Activated CD4-positive, alpha-beta T cell treated with anti-CD3 and anti-CD28 coated beads, Interleukin-2, amount 10 ng/mL, durations not matched to agents 7 days and 5 days (primary cell): ENCODE measurements around the gene CHN2. TPM values are rescaled to one million over a fixed set of nuclear protein-coding genes. Genes with fewer than 3 reads are reported as not detected.

ENCODE experiments used
- CTCF ChIA-PET: fragments of 350-600 bp; sonication (Branson Sonifier 250); formaldehyde crosslinking; loops from one replicate; lab custom pipeline; 2021; ENCODE audit warnings: antibody characterized with exemption; lab: Charles Lee
- POLR2A ChIA-PET: fragments of 350-600 bp; sonication (Branson Sonifier 250); formaldehyde crosslinking; loops from one replicate; lab custom pipeline; 2021; ENCODE audit warnings: antibody characterized with exemption; lab: Charles Lee
- DNase-seq: peaks from one replicate; pipeline ENCODE4 v3.0.0-alpha.2; 2020
- H3K27ac Mint-ChIP-seq: one replicate; pipeline ENCODE4 v1.8.0; 2021; ENCODE audit warnings: mild to moderate bottlenecking, moderate library complexity, mixed read lengths
- H3K27me3 Mint-ChIP-seq: one replicate; pipeline ENCODE4 v1.8.0; 2021; ENCODE audit warnings: mixed read lengths
- H3K36me3 Mint-ChIP-seq: one replicate; pipeline ENCODE4 v1.8.0; 2021; ENCODE audit warnings: low read depth, mixed read lengths
- H3K4me1 Mint-ChIP-seq: one replicate; pipeline ENCODE4 v1.8.0; 2021; ENCODE audit warnings: mixed read lengths
- H3K4me3 Mint-ChIP-seq: one replicate; pipeline ENCODE4 v1.8.0; 2021; ENCODE audit warnings: mild to moderate bottlenecking, moderate library complexity, mixed read lengths
- H3K9me3 Mint-ChIP-seq: one replicate; pipeline ENCODE4 v1.8.0; 2021; ENCODE audit warnings: mixed read lengths
- total RNA-seq, 2 experiments: library from RNA; stranded (reverse); gene quantifications; one replicate each; pipeline ENCODE4 v1.2.3, GENCODE V29; 2021

The CHN2 gene
- total RNA-seq, 2 experiments from 2014 or later: 2.4 to 3.6 TPM

GRCh38 chr7:29193316-29194205 is 1.0 kb upstream of the CHN2 start:
- Mint-ChIP-seq H3K36me3 (no peaks in the 10 kb centered on the region), H3K27ac (no peak overlapping the region), H3K9me3 (no peaks in the 10 kb centered on the region), H3K27me3 (peaks cover 64% of the 10 kb centered on the region), H3K4me3 (peak overlapping the region; percentile 34), H3K4me1 (peaks cover 29% of the 10 kb centered on the region)
- CTCF ChIA-PET: interaction anchor here (0.6 kb wide), 1 partner anchor 75 kb away, joined by 3 read pairs; no protein-coding TSS in a partner anchor
- no peak for DNase-seq
- POLR2A ChIA-PET: no interaction called here

- POLR2A ChIA-PET: no interaction called here
- Mint-ChIP-seq H3K36me3 (no peaks in the 10 kb centered on the region), H3K4me3 (peak overlapping the region; percentile 78), H3K9me3 (no peaks in the 10 kb centered on the region), H3K4me1 (peaks cover 29% of the 10 kb centered on the region), H3K27ac (no peak overlapping the region), H3K27me3 (peaks cover 67% of the 10 kb centered on the region)
- CTCF ChIA-PET: no interaction called here
- no peak for DNase-seq
Observed at GRCh38 chr7:29194206-29194593, 375 bp upstream of the CHN2 start.

- CTCF ChIA-PET: interaction anchor here (0.5 to 0.6 kb wide), 2 partner anchors 71 to 1149 kb away, joined by 3 read pairs; no protein-coding TSS in a partner anchor
- H3K27ac Mint-ChIP-seq: no peak overlapping the region
- DNase-seq: peak; percentile 9
- POLR2A ChIA-PET: no interaction called here
- peaks cover 27% of the 10 kb centered on the region for H3K4me1 Mint-ChIP-seq
- H3K9me3 Mint-ChIP-seq: no peaks in the 10 kb centered on the region
- H3K36me3 Mint-ChIP-seq: no peaks in the 10 kb centered on the region
- peak overlapping the region; percentile 78 for H3K4me3 Mint-ChIP-seq
- H3K27me3 Mint-ChIP-seq: peaks cover 69% of the 10 kb centered on the region
Observed at GRCh38 chr7:29196191-29196590, 1.6 kb downstream of the CHN2 start.

- DNase-seq: no peak
- Mint-ChIP-seq H3K4me1 (peaks cover 27% of the 10 kb centered on the region), H3K27ac (no peak overlapping the region), H3K27me3 (peaks cover 66% of the 10 kb centered on the region), H3K36me3 (no peaks in the 10 kb centered on the region), H3K4me3 (no peak overlapping the region), H3K9me3 (no peaks in the 10 kb centered on the region)
- ChIA-PET POLR2A (no interaction called here), CTCF (interaction anchor here (0.6 kb wide), 1 partner anchor 36 kb away, joined by 3 read pairs; no protein-coding TSS in a partner anchor)
Observed at GRCh38 chr7:29196971-29197595, 2.5 kb downstream of the CHN2 start.

- H3K4me3 Mint-ChIP-seq: no peak overlapping the region
- no peaks in the 10 kb centered on the region for H3K9me3 Mint-ChIP-seq
Observed at GRCh38 chr7:29197916-29198315, 3.3 kb downstream of the CHN2 start.

GRCh38 chr7:29199776-29200175 is 5.2 kb downstream of the CHN2 start:
- CTCF ChIA-PET: no interaction called here

More at GRCh38 chr7:29197916-29198315, 3.3 kb downstream of the CHN2 start:
- Mint-ChIP-seq H3K27ac (no peak overlapping the region), H3K36me3 (no peaks in the 10 kb centered on the region), H3K4me1 (peaks cover 27% of the 10 kb centered on the region), H3K27me3 (peaks cover 62% of the 10 kb centered on the region)
- CTCF ChIA-PET: interaction anchor here (0.6 kb wide), 1 partner anchor 35 kb away, joined by 3 read pairs; no protein-coding TSS in a partner anchor
- DNase-seq: no peak
- POLR2A ChIA-PET: no interaction called here

GRCh38 chr7:29202651-29203069 is 8.1 kb downstream of the CHN2 start:
- no peak overlapping the region for H3K4me3 Mint-ChIP-seq
- no peaks in the 10 kb centered on the region for H3K36me3 Mint-ChIP-seq
- peaks cover 6% of the 10 kb centered on the region for H3K4me1 Mint-ChIP-seq
- POLR2A ChIA-PET: no interaction called here
- no peaks in the 10 kb centered on the region for H3K9me3 Mint-ChIP-seq
- H3K27me3 Mint-ChIP-seq: peaks cover 25% of the 10 kb centered on the region
- CTCF ChIA-PET: no interaction called here
- no peak for DNase-seq
- H3K27ac Mint-ChIP-seq: no peak overlapping the region

More at GRCh38 chr7:29199776-29200175, 5.2 kb downstream of the CHN2 start:
- POLR2A ChIA-PET: no interaction called here
- no peaks in the 10 kb centered on the region for H3K36me3 Mint-ChIP-seq
- no peak overlapping the region for H3K4me3 Mint-ChIP-seq
- DNase-seq: no peak
- no peaks in the 10 kb centered on the region for H3K9me3 Mint-ChIP-seq
- H3K27me3 Mint-ChIP-seq: peaks cover 50% of the 10 kb centered on the region
- peaks cover 27% of the 10 kb centered on the region for H3K4me1 Mint-ChIP-seq
- no peak overlapping the region for H3K27ac Mint-ChIP-seq

- POLR2A ChIA-PET: no interaction called here
- H3K4me3 Mint-ChIP-seq: no peak overlapping the region
- no peak overlapping the region for H3K27ac Mint-ChIP-seq
Observed at GRCh38 chr7:29204491-29205272, 10.1 kb downstream of the CHN2 start.

GRCh38 chr7:29207162-29207801 is 12.7 kb downstream of the CHN2 start:
- Mint-ChIP-seq H3K27ac (no peak overlapping the region), H3K4me1 (peaks cover 16% of the 10 kb centered on the region), H3K36me3 (no peaks in the 10 kb centered on the region), H3K27me3 (peaks cover 3% of the 10 kb centered on the region), H3K9me3 (no peaks in the 10 kb centered on the region), H3K4me3 (no peak overlapping the region)
- ChIA-PET CTCF (no interaction called here), POLR2A (no interaction called here)
- no peak for DNase-seq

More at GRCh38 chr7:29204491-29205272, 10.1 kb downstream of the CHN2 start:
- peaks cover 12% of the 10 kb centered on the region for H3K27me3 Mint-ChIP-seq
- peaks cover 16% of the 10 kb centered on the region for H3K4me1 Mint-ChIP-seq
- no peaks in the 10 kb centered on the region for H3K36me3 Mint-ChIP-seq
- no peak for DNase-seq
- H3K9me3 Mint-ChIP-seq: no peaks in the 10 kb centered on the region
- CTCF ChIA-PET: no interaction called here

- POLR2A ChIA-PET: no interaction called here
- Mint-ChIP-seq H3K36me3 (no peaks in the 10 kb centered on the region), H3K27ac (no peak overlapping the region), H3K27me3 (peaks cover 3% of the 10 kb centered on the region), H3K9me3 (no peaks in the 10 kb centered on the region), H3K4me1 (peaks cover 16% of the 10 kb centered on the region), H3K4me3 (no peak overlapping the region)
- no peak for DNase-seq
- CTCF ChIA-PET: no interaction called here
Observed at GRCh38 chr7:29208410-29209250, 14.1 kb downstream of the CHN2 start.

- ChIA-PET CTCF (no interaction called here), POLR2A (no interaction called here)
- Mint-ChIP-seq H3K9me3 (no peaks in the 10 kb centered on the region), H3K27me3 (peaks cover 3% of the 10 kb centered on the region), H3K36me3 (no peaks in the 10 kb centered on the region), H3K4me3 (no peak overlapping the region), H3K4me1 (peaks cover 16% of the 10 kb centered on the region), H3K27ac (no peak overlapping the region)
- no peak for DNase-seq
Observed at GRCh38 chr7:29209745-29210144, 15.2 kb downstream of the CHN2 start.
